ENCODE data around the gene SARNP.

SARNP gene

GRCh38 chr12:55789893-55790292 is 27.6 kb downstream of the SARNP start:
- Histone ChIP-seq H3K36me3 (replicated peaks; ENCODE audit: low read depth, low read length) (peaks cover 67% of the 10 kb centered on the region), H3K4me1 (ENCODE audit: low read length) (peaks cover 6% of the 10 kb centered on the region), H3K4me2 (ENCODE audit: low read length) (no peak overlapping the region), H2AFZ (ENCODE audit: low read depth, low read length) (no peak overlapping the region), H3K9me3 (ENCODE audit: insufficient read depth, low read length) (no peaks in the 10 kb centered on the region), H3K27me3 (ENCODE audit: low read depth, low read length) (no peaks in the 10 kb centered on the region), H4K20me1 (ENCODE audit: insufficient read depth, low read length) (no peaks in the 10 kb centered on the region), H3K79me2 (ENCODE audit: low read length) (peaks cover 2% of the 10 kb centered on the region; the same call in 1 of the 2 replicates), H3K4me3 (ENCODE audit: low read length) (no peak overlapping the region), H3K9ac (ENCODE audit: low read length) (no peak overlapping the region), H3K27ac (ENCODE audit: low read length) (no peak overlapping the region)
- TF ChIP-seq CTCF (IDR thresholded peaks at IDR 0.05; ENCODE audit: low read depth, low read length): no peak
- no peak for TF ChIP-seq EZH2phosphoT487 (IDR thresholded peaks at IDR 0.05; ENCODE audit: low read depth)

- Histone ChIP-seq H3K9ac (ENCODE audit: low read length) (no peak overlapping the region), H4K20me1 (ENCODE audit: insufficient read depth, low read length) (no peaks in the 10 kb centered on the region), H3K79me2 (ENCODE audit: low read length) (peaks cover 3% of the 10 kb centered on the region), H3K36me3 (replicated peaks; ENCODE audit: low read depth, low read length) (peaks cover 69% of the 10 kb centered on the region), H3K27ac (ENCODE audit: low read length) (no peak overlapping the region), H3K4me1 (ENCODE audit: low read length) (peaks cover 6% of the 10 kb centered on the region), H3K4me3 (ENCODE audit: low read length) (no peak overlapping the region), H3K27me3 (ENCODE audit: low read depth, low read length) (no peaks in the 10 kb centered on the region), H2AFZ (ENCODE audit: low read depth, low read length) (no peak overlapping the region), H3K9me3 (ENCODE audit: insufficient read depth, low read length) (no peaks in the 10 kb centered on the region), H3K4me2 (ENCODE audit: low read length) (no peak overlapping the region)
- TF ChIP-seq CTCF (IDR thresholded peaks at IDR 0.05; ENCODE audit: low read depth, low read length) (no peak), EZH2phosphoT487 (IDR thresholded peaks at IDR 0.05; ENCODE audit: low read depth) (no peak)
These were observed 28.4 kb downstream of the SARNP start for GRCh38 chr12:55789171-55789570.

GRCh38 chr12:55788546-55788945 is 29.0 kb downstream of the SARNP start:
- no peak for TF ChIP-seq EZH2phosphoT487 (IDR thresholded peaks at IDR 0.05; ENCODE audit: low read depth)
- TF ChIP-seq CTCF (IDR thresholded peaks at IDR 0.05; ENCODE audit: low read depth, low read length): no peak
- Histone ChIP-seq H3K4me1 (ENCODE audit: low read length) (peaks cover 6% of the 10 kb centered on the region), H3K79me2 (ENCODE audit: low read length) (peaks cover 5% of the 10 kb centered on the region), H4K20me1 (ENCODE audit: insufficient read depth, low read length) (no peaks in the 10 kb centered on the region), H3K4me2 (ENCODE audit: low read length) (no peak overlapping the region), H3K27me3 (ENCODE audit: low read depth, low read length) (no peaks in the 10 kb centered on the region), H3K27ac (ENCODE audit: low read length) (no peak overlapping the region), H2AFZ (ENCODE audit: low read depth, low read length) (no peak overlapping the region), H3K9me3 (ENCODE audit: insufficient read depth, low read length) (no peaks in the 10 kb centered on the region), H3K9ac (ENCODE audit: low read length) (no peak overlapping the region), H3K4me3 (ENCODE audit: low read length) (no peak overlapping the region), H3K36me3 (replicated peaks; ENCODE audit: low read depth, low read length) (peaks cover 69% of the 10 kb centered on the region)

- Histone ChIP-seq H3K27me3 (ENCODE audit: low read depth, low read length) (no peaks in the 10 kb centered on the region), H3K4me3 (ENCODE audit: low read length) (no peak overlapping the region), H3K27ac (ENCODE audit: low read length) (no peak overlapping the region), H4K20me1 (ENCODE audit: insufficient read depth, low read length) (no peaks in the 10 kb centered on the region), H3K4me2 (ENCODE audit: low read length) (no peak overlapping the region), H3K79me2 (ENCODE audit: low read length) (peaks cover 6% of the 10 kb centered on the region; the same call in 1 of the 2 replicates), H2AFZ (ENCODE audit: low read depth, low read length) (no peak overlapping the region), H3K9me3 (ENCODE audit: insufficient read depth, low read length) (no peaks in the 10 kb centered on the region), H3K9ac (ENCODE audit: low read length) (no peak overlapping the region), H3K36me3 (replicated peaks; ENCODE audit: low read depth, low read length) (peaks cover 47% of the 10 kb centered on the region), H3K4me1 (ENCODE audit: low read length) (no peaks in the 10 kb centered on the region)
- TF ChIP-seq EZH2phosphoT487 (IDR thresholded peaks at IDR 0.05; ENCODE audit: low read depth) (no peak), CTCF (IDR thresholded peaks at IDR 0.05; ENCODE audit: low read depth, low read length) (no peak)
These were observed 36.8 kb downstream of the SARNP start for GRCh38 chr12:55780685-55781084.
